Measurements from ENCODE around the gene ZKSCAN4. TPM values are rescaled to one million over a fixed set of nuclear protein-coding genes. Genes with fewer than 3 reads are reported as not detected.

Gene ZKSCAN4
- total RNA-seq, 4 donors from 2014 or later = 2.4 to 5.3 (median 3.3) TPM

GRCh38 chr6:28250747-28251146 lies 1.3 kb downstream of the ZKSCAN4 start:
- H3K4me3 ChIP-seq = peak overlapping the region in 3 of 4 donors; percentile 72 to 88 (median 79)
- peaks cover 7 to 42% (median 8%) of the 10 kb centered on the region in 3 donors for H3K36me3 ChIP-seq
- intact Hi-C loops (cut with DNase I) = loop anchor here (10.0 kb wide), 1 partner anchor 94 kb away; the partner anchor contains the start of gene ZKSCAN3
- H3K9me3 ChIP-seq = no peaks in the 10 kb centered on the region
- no peak overlapping the region for H3K27ac ChIP-seq
- peaks cover 0 to 21% (median 0%) of the 10 kb centered on the region in 4 donors for H3K27me3 ChIP-seq
- 71 to 82% methylated on average over 2 of the region's 2 CpGs for WGBS, 2 donors
- H3K4me1 ChIP-seq = peaks cover 5 to 33% (median 13%) of the 10 kb centered on the region in 3 donors
- no peak for TF ChIP-seq CTCF (IDR thresholded peaks at IDR 0.05)
- TF ChIP-seq POLR2A (IDR thresholded peaks at IDR 0.05) = no peak
- DNase-seq = no peak

GRCh38 chr6:28248916-28249315 lies 3.2 kb downstream of the ZKSCAN4 start:
- H3K36me3 ChIP-seq = peaks cover 7 to 60% (median 19%) of the 10 kb centered on the region in 3 donors

GRCh38 chr6:28245206-28245941 lies 6.7 kb downstream of the ZKSCAN4 start:
- WGBS, 2 donors = 87 to 92% methylated on average over 6 of the region's 6 CpGs
- H3K27ac ChIP-seq = no peak overlapping the region
- no peak overlapping the region for H3K4me3 ChIP-seq
- H3K4me1 ChIP-seq = peaks cover 0 to 8% (median 0%) of the 10 kb centered on the region in 3 donors
- intact Hi-C loops (cut with DNase I) = no loop called here
- DNase-seq = no peak
- no peaks in the 10 kb centered on the region for H3K9me3 ChIP-seq
- peaks cover 7 to 67% (median 19%) of the 10 kb centered on the region in 3 donors for H3K36me3 ChIP-seq
- no peaks in the 10 kb centered on the region for H3K27me3 ChIP-seq
- TF ChIP-seq POLR2A (IDR thresholded peaks at IDR 0.05) (no peak), CTCF (IDR thresholded peaks at IDR 0.05) (no peak)

More at GRCh38 chr6:28248916-28249315, 3.2 kb downstream of the ZKSCAN4 start:
- no peaks in the 10 kb centered on the region for H3K9me3 ChIP-seq
- 79 to 82% methylated on average over 1 of the region's 1 CpG for WGBS, 2 donors
- no peak for DNase-seq
- intact Hi-C loops (cut with DNase I) = no loop called here
- no peak overlapping the region for H3K4me3 ChIP-seq
- no peak overlapping the region for H3K27ac ChIP-seq
- TF ChIP-seq POLR2A (IDR thresholded peaks at IDR 0.05) = no peak
- TF ChIP-seq CTCF (IDR thresholded peaks at IDR 0.05) = no peak
- H3K4me1 ChIP-seq = peaks cover 5 to 33% (median 13%) of the 10 kb centered on the region in 3 donors
- H3K27me3 ChIP-seq = peaks cover 0 to 3% (median 0%) of the 10 kb centered on the region in 4 donors

DNA sequence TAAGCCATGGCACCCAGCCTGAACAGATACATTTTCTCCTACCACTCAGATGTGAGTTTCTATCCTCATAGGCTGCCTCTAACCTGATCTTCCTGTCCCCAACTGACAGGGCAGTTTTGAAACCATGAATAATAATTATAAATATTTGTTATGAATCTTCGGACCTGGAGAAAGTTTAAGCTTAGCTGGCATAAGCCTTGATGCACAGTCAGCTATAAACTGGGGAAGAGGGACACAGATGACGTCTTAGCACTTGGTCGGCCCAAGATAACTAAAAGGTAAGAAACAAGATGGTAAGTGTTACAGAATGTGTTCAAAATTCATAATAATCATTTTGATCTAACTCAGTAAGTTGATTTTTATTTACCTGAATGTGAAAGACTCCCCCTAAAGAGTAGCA lies 8.1 kb downstream of the ZKSCAN4 start:
- no peak for DNase-seq
- H3K4me1 ChIP-seq = no peaks in the 10 kb centered on the region
- TF ChIP-seq POLR2A (IDR thresholded peaks at IDR 0.05) = no peak
- no peak for TF ChIP-seq CTCF (IDR thresholded peaks at IDR 0.05)
- intact Hi-C loops (cut with DNase I) = no loop called here
- no peak overlapping the region for H3K27ac ChIP-seq
- H3K4me3 ChIP-seq = no peak overlapping the region
- H3K27me3 ChIP-seq = no peaks in the 10 kb centered on the region
- no peaks in the 10 kb centered on the region for H3K9me3 ChIP-seq
- H3K36me3 ChIP-seq = peaks cover 7 to 58% (median 19%) of the 10 kb centered on the region in 3 donors
- WGBS, 2 donors = 90 to 92% methylated on average over 3 of the region's 3 CpGs

GRCh38 chr6:28240471-28240870 lies 11.6 kb downstream of the ZKSCAN4 start:
- DNase-seq = no peak
- Histone ChIP-seq H3K36me3 (peaks cover 0 to 28% (median 8%) of the 10 kb centered on the region in 3 donors), H3K27me3 (no peaks in the 10 kb centered on the region), H3K4me3 (no peak overlapping the region), H3K9me3 (no peaks in the 10 kb centered on the region), H3K4me1 (no peaks in the 10 kb centered on the region), H3K27ac (no peak overlapping the region)
- 81 to 100% methylated on average over 1 of the region's 1 CpG for WGBS, 2 donors
- intact Hi-C loops (cut with DNase I) = no loop called here
- TF ChIP-seq POLR2A (IDR thresholded peaks at IDR 0.05) = no peak
- no peak for TF ChIP-seq CTCF (IDR thresholded peaks at IDR 0.05)
